HG02642 (cell line): ENCODE measurements around the gene RNF213.
"Not testable (repeated sequence)": the region's sequence is repeated elsewhere in the genome, so short reads cannot be mapped to it uniquely, and the experiment has no call there.

Experiments used
- ATAC-seq: cut with Tn5 transposase; IDR thresholded peaks from one replicate; pipeline ENCODE4 v1.9.1; 2021; ENCODE audit warnings: mild to moderate bottlenecking; ENCODE audit not compliant: unreplicated experiment, poor library complexity

Gene RNF213

DNA sequence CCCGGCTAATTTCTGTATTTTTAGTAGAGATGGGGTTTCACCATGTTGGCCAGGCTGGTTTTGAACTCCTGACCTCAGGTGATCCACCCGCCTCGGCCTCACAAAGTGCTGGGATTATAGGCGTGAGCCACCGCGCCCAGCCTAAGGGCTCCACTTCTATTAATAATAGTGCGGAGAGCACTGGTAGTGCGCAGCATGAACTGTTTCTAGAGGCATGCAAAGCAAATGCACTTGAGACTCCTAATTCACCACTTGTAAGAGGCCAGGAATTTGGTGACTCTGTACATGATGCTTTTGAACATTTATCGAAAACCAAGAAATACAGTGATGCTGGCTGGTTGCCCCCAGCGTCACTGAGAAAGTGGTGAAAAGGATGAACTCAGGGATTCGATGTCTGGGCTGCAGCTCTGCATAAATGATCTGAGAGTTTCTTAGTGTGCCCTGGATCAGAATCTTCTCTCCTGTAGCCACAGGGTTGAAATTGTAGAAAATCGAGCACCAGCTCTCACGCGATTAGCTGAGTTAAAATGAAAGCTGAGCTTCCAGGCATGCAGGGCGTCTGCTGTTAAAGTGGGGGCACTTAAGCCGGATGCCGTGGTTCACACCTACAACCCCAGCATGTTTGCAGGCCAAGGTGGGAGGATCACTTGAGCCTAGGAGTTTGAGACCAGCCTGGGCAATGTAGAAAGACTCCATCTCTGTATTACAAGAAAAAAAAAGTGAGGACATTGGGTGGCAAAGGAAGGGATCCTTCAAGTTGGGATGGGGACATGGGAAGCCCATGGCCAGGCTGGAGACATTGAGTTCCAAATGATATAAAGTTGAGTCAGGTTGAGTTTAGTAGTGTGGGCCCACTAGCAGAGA, 4.8 kb downstream of the RNF213 start:
- no peak for ATAC-seq

GRCh38 chr17:80267391-80267790, 6.7 kb downstream of the RNF213 start:
- no peak for ATAC-seq

DNA sequence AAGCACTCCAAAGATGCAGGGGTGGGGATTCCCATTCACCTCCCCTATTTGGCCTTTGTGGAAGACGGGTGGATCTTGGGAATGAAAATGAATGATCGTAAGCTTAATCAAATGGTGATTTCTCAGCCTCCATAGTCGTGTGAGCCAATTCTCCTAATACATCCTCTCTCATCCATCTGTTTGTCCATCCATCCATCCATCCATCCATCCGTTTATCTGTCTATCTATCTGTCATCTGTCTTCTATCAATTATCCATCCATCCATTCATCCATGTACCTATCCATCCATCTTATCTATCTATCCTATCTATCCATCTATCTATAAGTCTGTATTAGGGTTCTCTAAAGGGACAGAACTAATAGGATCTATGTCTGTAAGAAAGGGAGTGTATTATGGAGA, 7.8 kb downstream of the RNF213 start:
- no peak for ATAC-seq

DNA sequence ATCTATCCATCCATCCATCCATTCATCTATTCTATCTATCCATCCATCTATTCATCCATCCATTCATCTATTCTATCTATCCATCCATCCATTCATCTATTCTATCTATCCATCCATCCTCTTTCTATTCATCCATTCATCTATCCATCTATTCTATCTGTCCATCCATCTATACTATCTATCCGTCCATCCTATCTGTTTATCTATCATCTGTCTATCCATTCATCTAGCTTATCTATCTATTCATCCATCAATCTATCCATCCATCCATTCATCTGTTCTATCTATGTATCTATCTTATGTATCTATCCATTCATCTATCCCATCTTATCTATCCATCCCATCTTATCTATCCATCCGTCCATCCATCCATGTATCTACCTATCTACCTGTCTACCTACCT, 8.8 kb downstream of the RNF213 start:
- ATAC-seq = no peak

GRCh38 chr17:80270104-80270503, 9.5 kb downstream of the RNF213 start:
- no peak for ATAC-seq

DNA sequence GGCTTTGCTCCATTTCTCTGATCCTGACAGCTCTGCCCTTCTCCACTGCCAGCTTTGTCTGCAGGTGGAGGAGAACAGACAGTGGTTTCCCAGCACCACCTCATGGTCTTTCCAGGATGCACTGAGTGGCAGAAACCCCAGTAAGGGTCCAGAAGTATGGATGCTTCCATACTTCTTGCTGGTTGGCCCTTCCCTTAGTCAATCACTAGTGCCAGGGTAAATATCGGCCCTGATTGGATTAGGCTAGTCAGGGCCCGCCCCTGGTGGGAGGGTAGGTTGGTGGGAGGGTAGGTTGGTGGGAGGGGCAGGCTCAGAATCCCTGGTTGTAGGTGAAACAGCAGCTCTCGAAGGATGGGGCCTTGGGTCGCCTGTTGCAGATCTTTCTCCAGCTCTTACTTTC, 10.2 kb downstream of the RNF213 start:
- ATAC-seq = no peak

DNA sequence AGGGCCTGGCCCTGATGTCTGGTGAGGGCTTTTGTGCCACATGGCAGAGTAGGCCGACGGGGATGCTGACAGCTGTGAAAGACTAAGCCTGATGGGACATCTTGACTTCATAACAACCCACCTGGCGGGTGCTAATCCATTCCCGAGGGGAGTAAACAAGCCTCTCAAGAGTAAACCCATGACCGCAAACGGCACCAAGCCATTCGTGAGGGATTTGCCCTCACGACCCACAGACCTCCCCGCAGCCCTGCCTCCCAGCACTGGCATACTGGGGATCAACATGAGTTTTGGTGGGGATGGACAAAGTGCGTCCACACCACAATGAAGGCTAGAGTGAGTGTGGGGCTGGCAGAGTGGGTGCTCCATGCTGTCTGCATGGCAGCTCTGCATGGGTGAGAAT, 11.7 kb downstream of the RNF213 start:
- no peak for ATAC-seq

DNA sequence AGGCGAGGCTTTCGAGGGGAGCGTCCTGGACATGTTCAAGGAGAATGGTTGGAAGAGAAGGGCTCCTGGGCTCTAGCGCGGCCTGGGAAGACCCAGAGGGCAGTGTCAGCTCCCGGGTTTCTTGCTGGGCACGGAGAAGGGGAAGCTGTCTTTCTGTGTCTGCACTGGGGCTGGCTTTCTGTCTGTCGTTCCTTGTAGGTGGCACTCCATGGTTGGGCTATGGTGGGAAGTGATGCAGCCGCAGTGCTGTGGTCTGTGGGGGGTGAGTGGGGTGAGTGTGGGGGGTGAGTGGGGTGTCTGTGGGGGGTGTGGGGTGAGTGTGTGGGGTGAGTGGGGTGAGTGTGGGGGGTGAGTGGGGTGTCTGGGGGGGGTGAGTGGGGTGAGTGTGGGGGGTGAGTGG, 13.7 kb downstream of the RNF213 start:
- no peak for ATAC-seq

- no peak for ATAC-seq
Measured at GRCh38 chr17:80274871-80275449, 14.3 kb downstream of the RNF213 start.

DNA sequence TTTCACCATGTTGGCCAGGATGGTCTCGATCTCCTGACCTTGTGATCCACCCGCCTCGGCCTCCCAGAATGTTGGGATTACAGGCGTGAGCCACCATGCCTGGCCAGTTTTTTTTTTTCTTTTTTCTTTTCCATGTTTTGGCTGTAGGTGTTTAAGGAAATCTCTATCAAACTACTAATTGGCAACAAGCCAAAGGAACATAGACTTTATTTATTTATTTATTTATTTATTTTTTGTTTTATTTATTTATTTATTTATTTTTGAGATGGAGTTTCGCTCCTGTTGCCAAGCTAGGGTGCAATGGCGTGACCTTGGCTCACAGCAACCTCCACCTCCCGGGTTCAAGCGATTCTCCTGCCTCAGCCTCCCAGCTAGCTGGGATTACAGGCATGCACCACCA, 15.2 kb downstream of the RNF213 start:
- not testable (repeated sequence) for ATAC-seq

DNA sequence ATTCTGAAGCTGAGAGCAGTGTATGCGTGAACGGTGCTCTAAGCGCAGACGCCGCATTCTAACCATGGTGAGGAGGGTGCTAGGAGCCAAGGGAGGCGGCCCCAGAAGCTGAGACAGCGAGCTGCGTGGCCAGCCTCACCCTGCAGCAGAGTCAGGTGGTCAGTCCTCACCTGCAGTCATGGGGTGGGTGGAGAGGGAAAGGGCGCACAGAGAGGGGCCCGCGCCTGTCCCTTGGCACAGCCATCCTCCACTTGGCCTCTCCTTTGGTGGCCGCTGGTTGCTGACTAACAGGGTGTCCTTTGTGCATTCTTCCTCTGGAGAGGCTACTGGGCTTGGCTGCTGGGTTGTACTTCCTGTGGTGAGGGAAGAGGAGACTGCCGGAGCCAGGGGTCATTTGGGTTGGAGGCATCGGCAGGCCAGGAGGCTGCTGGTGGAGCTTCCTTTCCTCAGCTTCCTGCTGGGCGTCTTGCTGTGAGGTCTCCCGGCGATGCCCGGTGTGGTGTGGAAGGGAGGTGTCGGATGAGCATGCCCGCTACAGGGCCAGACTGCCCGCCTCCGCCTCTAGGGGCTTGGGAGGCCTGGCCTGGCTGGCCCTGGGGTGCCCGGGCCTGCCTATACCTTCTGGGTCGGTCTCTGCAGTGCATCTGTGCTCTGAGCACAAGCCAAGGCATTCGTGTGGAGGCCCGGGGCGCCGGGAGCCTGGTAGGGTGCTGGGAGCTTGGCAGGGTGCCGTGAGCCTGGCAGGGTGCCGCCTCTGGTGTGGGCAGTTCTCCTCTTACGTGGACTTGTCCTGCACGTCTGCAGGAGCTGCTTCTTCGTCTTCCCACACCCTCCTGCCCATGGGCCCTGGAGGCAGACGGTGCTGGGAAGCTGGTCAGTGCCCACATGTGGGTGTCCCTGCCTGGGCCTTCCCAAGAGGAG, 17.4 kb downstream of the RNF213 start:
- no peak for ATAC-seq

DNA sequence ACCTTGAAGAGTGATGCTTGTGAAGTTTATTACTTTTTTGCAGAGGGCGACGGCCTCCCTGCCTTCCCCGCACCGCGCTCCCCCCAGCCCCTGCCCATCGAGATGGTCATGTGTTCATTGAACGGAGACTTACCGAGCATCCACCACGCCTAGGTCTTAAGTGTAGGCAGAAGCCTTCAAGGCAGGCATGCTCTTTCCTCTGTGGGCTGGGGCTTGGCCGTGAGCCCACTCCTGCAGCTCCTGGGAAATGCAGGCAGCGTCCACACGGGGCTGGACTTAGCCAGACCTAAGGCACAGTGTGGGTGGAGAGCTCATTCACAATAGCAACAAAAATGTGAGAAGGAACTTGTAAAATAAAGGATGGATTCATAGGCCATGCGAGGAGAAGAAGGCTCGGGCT, 19.2 kb downstream of the RNF213 start:
- ATAC-seq = no peak

- ATAC-seq = no peak
Measured at GRCh38 chr17:80281516-80281915, 20.9 kb downstream of the RNF213 start.

DNA sequence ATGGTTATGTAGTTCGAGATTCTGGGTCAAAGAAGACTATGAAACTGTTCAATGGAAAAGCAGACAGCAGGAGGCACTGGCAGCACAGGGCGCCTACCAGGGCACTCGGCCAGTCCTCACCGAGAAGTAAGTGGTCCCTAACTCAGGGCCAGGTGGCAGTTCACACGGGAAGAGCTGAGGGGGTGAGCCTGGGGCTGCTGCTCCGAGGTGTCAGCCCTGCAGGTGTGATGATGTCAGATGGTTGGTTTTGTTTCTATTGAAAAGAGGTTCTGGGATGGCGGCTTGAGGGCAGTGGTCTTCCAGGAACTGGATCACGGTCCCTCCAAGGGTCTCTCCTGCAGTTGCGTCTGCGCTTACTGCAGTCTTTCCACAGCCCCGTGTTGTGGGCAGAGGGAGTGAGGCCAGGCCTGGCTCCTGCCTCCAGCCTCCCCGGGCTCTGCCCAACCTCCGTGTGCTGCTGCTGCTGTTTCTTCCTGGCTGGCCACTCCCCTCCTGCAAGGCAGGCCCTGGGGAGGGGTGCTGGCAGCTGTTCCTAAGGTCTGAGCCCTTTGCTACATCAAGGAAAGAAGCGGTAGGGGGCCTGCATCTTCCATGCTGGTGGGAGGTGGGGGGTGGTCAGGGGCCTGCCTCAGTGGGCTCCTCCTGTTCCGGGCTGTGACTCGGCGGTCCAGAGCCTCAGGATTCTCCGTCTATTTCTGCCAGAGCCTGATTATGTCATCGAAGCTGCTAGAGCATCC, 22.6 kb downstream of the RNF213 start:
- no peak for ATAC-seq

- ATAC-seq = no peak
Measured at GRCh38 chr17:80284631-80285030, 24.0 kb downstream of the RNF213 start.

DNA sequence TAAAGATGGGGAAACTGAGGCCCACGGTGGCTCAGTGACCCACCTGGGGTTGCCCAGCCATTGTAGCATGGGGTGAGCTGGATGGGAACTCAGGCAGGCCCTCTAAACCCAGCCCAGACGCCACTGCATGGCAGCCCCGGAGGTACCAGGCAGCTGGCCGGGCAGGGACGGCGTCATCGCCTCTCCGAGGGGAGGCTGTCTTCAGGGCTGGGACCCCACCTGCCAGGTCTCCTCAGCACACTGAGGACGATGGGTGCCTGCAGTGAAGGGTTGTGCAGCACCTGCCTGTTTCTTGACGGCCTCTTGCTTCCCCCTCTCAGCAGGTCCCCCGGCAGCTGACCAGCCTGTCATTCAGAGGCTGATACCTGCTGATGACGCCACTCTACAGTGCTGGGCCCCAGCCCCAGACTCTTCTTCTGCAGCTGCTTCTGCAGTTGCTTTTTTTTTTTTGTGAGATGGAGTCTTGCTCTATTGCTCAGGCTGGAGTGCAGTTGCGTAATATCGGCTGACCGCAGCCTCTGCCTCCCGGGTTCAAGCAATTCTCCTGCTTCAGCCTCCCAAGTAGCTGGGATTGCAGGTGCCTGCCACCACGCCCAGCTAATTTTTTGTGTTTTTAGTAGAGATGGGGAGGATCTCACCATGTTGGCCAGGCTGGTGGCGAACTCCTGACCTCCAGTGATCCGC, 24.7 kb downstream of the RNF213 start:
- no peak for ATAC-seq

DNA sequence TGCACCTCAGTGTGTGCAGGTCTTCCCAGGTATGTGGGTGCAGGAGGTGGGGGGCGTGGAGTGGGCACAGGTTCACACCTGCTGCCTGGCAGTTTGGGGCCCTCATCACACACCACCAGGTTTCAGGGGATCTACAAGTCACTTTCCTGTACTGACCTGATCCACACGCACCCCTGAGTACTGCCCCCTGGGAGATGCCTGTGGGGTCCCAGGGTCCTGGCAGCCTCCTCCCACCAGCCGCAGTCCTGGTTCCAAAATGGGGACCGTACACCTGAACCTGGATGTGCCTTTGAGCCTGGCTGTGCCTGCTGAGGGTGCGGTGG, 25.9 kb downstream of the RNF213 start:
- no peak for ATAC-seq

DNA sequence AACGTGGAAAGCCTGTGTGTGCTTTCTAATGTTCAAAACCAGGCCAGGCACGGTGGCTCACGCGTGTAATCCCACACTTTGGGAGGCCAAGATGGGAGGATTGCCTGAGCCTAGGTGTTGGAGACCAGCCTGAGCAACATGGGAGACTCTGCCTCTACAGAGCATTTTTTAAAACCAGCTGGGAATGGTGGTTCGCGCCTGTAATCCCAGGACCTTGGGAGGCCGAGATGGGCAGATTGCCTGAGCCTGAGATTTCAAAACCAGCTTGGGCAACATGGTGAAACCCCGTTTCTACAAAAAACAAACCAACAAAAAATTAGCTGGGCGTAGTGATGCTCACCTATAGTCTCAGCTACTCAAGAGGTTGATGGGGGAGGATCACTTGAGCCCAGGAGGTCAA, 26.4 kb downstream of the RNF213 start:
- no peak for ATAC-seq

- ATAC-seq = no peak
Measured at GRCh38 chr17:80287806-80288567, 27.3 kb downstream of the RNF213 start.
